Neuronal stem cell (in vitro differentiated cells): ENCODE measurements around the gene ZNF398. TPM values are rescaled to one million over a fixed set of nuclear protein-coding genes. Genes with fewer than 3 reads are reported as not detected.

Source experiments
- DNase-seq: peaks from one replicate; pipeline ENCODE4 v3.0.0-alpha.2; 2013; ENCODE audit warnings: low spot score
- H2AFZ ChIP-seq: one replicate; pipeline ENCODE4 v1.6.1; 2013; ENCODE audit warnings: mild to moderate bottlenecking, low read length, inconsistent platforms
- H2AK5ac ChIP-seq: 2 replicates; pipeline ENCODE4 v1.6.1; 2013; ENCODE audit warnings: low read depth, mild to moderate bottlenecking, inconsistent platforms, low read length, moderate library complexity, mixed read lengths
- H2BK120ac ChIP-seq: 2 replicates; pipeline ENCODE4 v1.6.1; 2013; ENCODE audit warnings: low read depth, mild to moderate bottlenecking, inconsistent platforms, low read length, moderate library complexity, mixed read lengths
- H2BK12ac ChIP-seq: one replicate; pipeline ENCODE4 v1.6.1; 2013; ENCODE audit warnings: low read length, inconsistent platforms
- H2BK15ac ChIP-seq: 2 replicates; pipeline ENCODE4 v1.6.1; 2013; ENCODE audit warnings: mild to moderate bottlenecking, low read length, inconsistent platforms, mixed read lengths
- H2BK5ac ChIP-seq: one replicate; pipeline ENCODE4 v1.6.1; 2013; ENCODE audit warnings: inconsistent platforms, mild to moderate bottlenecking, low read length, moderate library complexity
- H3K14ac ChIP-seq: one replicate; pipeline ENCODE4 v1.6.1; 2013; ENCODE audit warnings: low read length, inconsistent platforms
- H3K18ac ChIP-seq: 2 replicates; pipeline ENCODE4 v1.6.1; 2013; ENCODE audit warnings: low read length, inconsistent platforms
- H3K23ac ChIP-seq: 2 replicates; pipeline ENCODE4 v1.6.1; 2013; ENCODE audit warnings: low read depth, mild to moderate bottlenecking, mixed read lengths, low read length, inconsistent platforms; ENCODE audit not compliant: poor library complexity
- H3K27ac ChIP-seq: replicated peaks from 3 replicates; pipeline ENCODE4 v1.5.1; 2013; ENCODE audit warnings: low read length, inconsistent platforms
- H3K27me3 ChIP-seq, 3 experiments: 2 replicates each; pipeline ENCODE4 v1.6.1; 2013; ENCODE audit warnings: low read length in 3 of 3, mild to moderate bottlenecking in 2 of 3, inconsistent platforms in 1 of 3, low read depth in 1 of 3, mixed read lengths in 1 of 3, moderate library complexity in 1 of 3; ENCODE audit not compliant: control insufficient read depth in 3 of 3, insufficient read depth in 3 of 3
- H3K36me3 ChIP-seq, 2 donors: replicated peaks in 1 of 2; 2 replicates each; pipeline ENCODE4 v1.6.1; 2013; ENCODE audit warnings: low read length in 2 of 2; ENCODE audit not compliant: control insufficient read depth in 2 of 2, insufficient read depth in 2 of 2
- H3K4ac ChIP-seq: 2 replicates; pipeline ENCODE4 v1.6.1; 2013; ENCODE audit warnings: inconsistent platforms, mild to moderate bottlenecking, low read length, moderate library complexity
- H3K4me1 ChIP-seq, 2 donors: 1 replicate in 1 of 2; 2 replicates in 1 of 2; pipeline ENCODE4 v1.6.1; 2013; ENCODE audit warnings: low read length in 2 of 2, low read depth in 1 of 2; ENCODE audit not compliant: control insufficient read depth in 2 of 2, insufficient read depth in 1 of 2
- H3K4me2 ChIP-seq: one replicate; pipeline ENCODE4 v1.6.1; 2013; ENCODE audit warnings: mild to moderate bottlenecking, low read length, inconsistent platforms; ENCODE audit not compliant: insufficient read depth, poor library complexity, severe bottlenecking
- H3K4me3 ChIP-seq, 2 donors: 2 replicates each; pipeline ENCODE4 v1.5.1; 2013; ENCODE audit warnings: low read length in 2 of 2, mild to moderate bottlenecking in 2 of 2, inconsistent platforms in 1 of 2, moderate library complexity in 1 of 2
- H3K79me1 ChIP-seq: one replicate; pipeline ENCODE4 v1.6.1; 2013; ENCODE audit warnings: low read depth, mild to moderate bottlenecking, inconsistent platforms, low read length, moderate library complexity
- H3K9ac ChIP-seq: one replicate; pipeline ENCODE4 v1.6.1; 2013; ENCODE audit warnings: mild to moderate bottlenecking, low read depth, low read length, inconsistent platforms; ENCODE audit not compliant: poor library complexity
- H3K9me3 ChIP-seq, 2 donors: replicated peaks in 1 of 2; 2 replicates each; pipeline versions ENCODE3 to v1.6.1; 2013; ENCODE audit warnings: low read length in 2 of 2, mild to moderate bottlenecking in 2 of 2, inconsistent platforms in 1 of 2, low read depth in 1 of 2, mixed read lengths in 1 of 2, moderate library complexity in 1 of 2; ENCODE audit not compliant: control insufficient read depth in 2 of 2, insufficient read depth in 1 of 2
- H4K8ac ChIP-seq: one replicate; pipeline ENCODE4 v1.6.1; 2013; ENCODE audit warnings: low read depth, mild to moderate bottlenecking, inconsistent platforms, low read length, moderate library complexity
- H4K91ac ChIP-seq: one replicate; pipeline ENCODE4 v1.6.1; 2013; ENCODE audit warnings: low read length, low read depth, mild to moderate bottlenecking, inconsistent platforms; ENCODE audit not compliant: poor library complexity
- WGBS, 2 donors: extraction: QIAGEN DNeasy Blood & Tissue Kit; methylation state at CpG; one replicate each; pipeline ENCODE4 v1.1.7; 2013; ENCODE audit warnings: missing lambda C conversion rate in 2 of 2, mixed read lengths in 1 of 2; ENCODE audit not compliant: insufficient read length in 2 of 2, insufficient replicate concordance in 1 of 2; ENCODE audit errors: extremely low coverage in 2 of 2; 5-methylcytosine and 5-hydroxymethylcytosine counted together
- small RNA-seq: library from polyadenylated mRNA; stranded (forward); fragments of <200 nt; extraction: miRNeasy Mini kit (QIAGEN cat#:217004); gene quantifications from one replicate; pipeline ENCODE3, GENCODE V24; 2013; ENCODE audit not compliant: insufficient read depth

The ZNF398 gene

DNA sequence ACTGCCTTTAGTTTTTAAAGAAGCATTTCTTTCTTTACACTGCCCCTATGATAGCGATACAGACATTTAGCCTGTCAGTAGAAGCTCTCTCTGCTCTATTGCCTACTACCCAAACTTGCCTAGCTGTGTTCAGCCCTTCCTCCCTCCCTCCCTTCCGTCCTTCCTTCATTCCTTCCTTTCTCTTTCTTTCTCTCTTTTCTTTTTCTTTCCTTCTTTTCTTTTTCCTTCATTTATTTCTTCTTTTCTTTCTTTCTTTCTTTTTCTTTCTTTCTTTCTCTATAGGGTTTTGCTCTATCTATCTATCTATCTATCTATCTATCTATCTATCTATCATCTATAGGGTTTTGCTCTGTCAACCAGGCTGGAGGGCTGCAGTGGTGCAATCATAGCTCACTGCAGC, 85.1 kb downstream of the ZNF398 start:
- H3K36me3 ChIP-seq, result no peaks in the 10 kb centered on the region
- no peaks in the 10 kb centered on the region for H3K27me3 ChIP-seq
- H3K79me1 ChIP-seq, result peaks cover 1% of the 10 kb centered on the region
- H3K4me2 ChIP-seq, result no peak overlapping the region
- no peak overlapping the region for H2BK15ac ChIP-seq
- no peak overlapping the region for H3K27ac ChIP-seq
- H4K91ac ChIP-seq, result no peak overlapping the region
- H3K9me3 ChIP-seq, result no peaks in the 10 kb centered on the region
- H2BK120ac ChIP-seq, result no peak overlapping the region
- H2BK5ac ChIP-seq, result no peak overlapping the region
- H3K18ac ChIP-seq, result no peak overlapping the region
- H3K4me3 ChIP-seq, result no peak overlapping the region
- no peak overlapping the region for H3K4ac ChIP-seq
- no CpG with 5 or more reads among the region's 2 CpGs for WGBS, 2 donors
- H2AK5ac ChIP-seq, result no peak overlapping the region
- no peak overlapping the region for H2AFZ ChIP-seq
- H4K8ac ChIP-seq, result no peak overlapping the region
- H3K14ac ChIP-seq, result no peak overlapping the region
- H2BK12ac ChIP-seq, result no peak overlapping the region
- no peak overlapping the region for H3K9ac ChIP-seq
- no peak overlapping the region for H3K23ac ChIP-seq
- DNase-seq, result no peak
- peaks cover 0 to 6% of the 10 kb centered on the region in 2 donors for H3K4me1 ChIP-seq

Small RNAs within 50 kb of the gene (small RNA-seq; reads per million reads assigned to genes)
- gene AC004890.1 (not detected), gene RN7SL521P (3.9 reads per million, percentile 6 among the genes with 10 or more reads in this experiment)
